GM18499 (cell line): ENCODE results near the gene LETMD1.

Experiments used
- ATAC-seq: cut with Tn5 transposase; IDR thresholded peaks from one replicate; pipeline ENCODE4 v1.9.1; 2021; ENCODE audit warnings: moderate number of reproducible peaks; ENCODE audit not compliant: insufficient read depth, unreplicated experiment

Gene LETMD1

DNA sequence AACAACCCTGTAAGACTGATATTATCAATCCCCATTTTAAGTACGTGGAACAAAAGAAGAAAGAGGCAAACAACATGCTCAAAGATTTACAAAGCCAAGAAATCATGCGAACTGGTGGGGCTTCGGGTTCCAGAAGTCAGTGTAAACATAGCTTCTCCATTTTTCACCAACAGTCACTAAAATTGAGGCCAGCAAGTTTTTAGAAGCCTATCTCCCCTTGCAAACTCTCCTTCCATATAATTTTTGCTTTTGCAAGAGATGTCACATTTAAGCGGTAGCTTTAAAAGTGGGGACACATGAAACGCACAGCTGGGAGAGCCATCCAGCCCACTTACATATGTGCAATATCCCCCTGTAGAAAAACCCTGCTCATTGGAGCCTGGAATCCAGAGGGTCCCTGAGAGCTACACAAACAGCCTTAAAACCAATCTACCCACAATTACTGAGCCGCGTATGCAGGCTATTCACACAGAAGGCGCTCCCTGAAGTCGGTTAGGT lies 22.7 kb upstream of the LETMD1 start:
- no peak for ATAC-seq

DNA sequence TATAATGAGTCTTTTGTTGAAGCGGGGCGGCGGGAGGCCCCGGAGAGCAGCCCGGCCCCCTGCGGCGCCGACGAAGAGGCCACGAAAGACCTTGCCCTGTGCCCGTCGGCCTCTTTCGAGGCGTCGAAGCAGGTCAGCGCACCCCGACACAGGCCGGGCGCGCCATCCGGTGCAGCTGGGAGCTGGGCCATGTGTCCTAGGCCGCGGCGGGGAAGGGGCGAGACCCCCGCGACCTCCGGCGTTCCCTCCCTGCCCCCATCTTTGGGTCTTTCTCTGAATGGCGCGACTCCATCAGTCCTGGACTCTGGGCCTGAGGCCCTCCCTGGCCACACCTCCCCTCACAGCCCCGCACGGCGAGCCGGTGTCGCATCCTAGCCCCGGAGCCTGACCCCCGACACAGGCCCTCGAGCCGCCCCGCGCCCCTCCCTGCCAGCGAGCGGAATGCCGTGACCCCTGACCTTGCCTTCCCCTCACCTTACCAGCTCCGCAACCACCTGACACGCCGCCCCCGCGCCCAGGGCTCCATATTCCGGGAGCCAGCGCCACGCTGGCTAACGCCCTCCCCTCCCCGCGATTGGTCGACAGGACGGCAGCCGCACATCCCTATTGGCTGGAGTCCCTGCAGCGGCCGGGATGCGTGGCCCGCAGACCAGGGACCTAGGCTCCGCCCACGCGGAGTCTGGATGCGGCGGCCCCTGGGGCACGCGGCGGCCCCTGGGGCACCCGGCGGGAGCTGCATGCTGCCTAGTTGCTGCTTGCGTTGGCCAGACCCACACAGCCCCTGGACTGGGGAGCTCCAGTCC lies 22.1 kb upstream of the LETMD1 start, which contains the start of gene SLC11A2:
TSS of gene SLC11A2 (minus strand) at position 549 of the 803 bp plus-strand sequence. CDS start 15,656 bp downstream, outside the sequence.
- no peak for ATAC-seq

DNA sequence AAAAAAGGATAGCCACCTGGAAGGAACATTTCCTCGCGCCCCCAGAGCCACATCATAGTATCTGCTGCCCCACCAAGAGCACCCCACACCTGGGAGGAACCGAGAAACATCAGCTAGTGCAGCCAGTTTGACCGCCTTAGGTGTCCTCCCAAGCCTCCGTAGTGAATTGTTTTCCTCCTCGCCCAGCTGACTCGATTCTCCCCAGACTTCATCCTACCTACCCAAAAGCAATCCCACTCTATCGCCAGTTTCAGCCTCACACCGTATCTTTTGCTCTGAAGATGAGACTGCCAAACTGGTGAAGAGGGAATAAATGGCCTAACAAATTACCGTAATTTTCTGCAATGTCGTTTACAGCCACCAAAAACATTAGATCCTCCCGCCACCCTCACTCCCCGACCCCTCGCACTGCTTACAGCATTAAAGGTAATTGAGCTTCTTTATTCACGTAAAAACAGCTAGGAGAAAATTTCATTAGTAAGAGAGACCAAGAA lies 20.7 kb upstream of the LETMD1 start:
- ATAC-seq = no peak

DNA sequence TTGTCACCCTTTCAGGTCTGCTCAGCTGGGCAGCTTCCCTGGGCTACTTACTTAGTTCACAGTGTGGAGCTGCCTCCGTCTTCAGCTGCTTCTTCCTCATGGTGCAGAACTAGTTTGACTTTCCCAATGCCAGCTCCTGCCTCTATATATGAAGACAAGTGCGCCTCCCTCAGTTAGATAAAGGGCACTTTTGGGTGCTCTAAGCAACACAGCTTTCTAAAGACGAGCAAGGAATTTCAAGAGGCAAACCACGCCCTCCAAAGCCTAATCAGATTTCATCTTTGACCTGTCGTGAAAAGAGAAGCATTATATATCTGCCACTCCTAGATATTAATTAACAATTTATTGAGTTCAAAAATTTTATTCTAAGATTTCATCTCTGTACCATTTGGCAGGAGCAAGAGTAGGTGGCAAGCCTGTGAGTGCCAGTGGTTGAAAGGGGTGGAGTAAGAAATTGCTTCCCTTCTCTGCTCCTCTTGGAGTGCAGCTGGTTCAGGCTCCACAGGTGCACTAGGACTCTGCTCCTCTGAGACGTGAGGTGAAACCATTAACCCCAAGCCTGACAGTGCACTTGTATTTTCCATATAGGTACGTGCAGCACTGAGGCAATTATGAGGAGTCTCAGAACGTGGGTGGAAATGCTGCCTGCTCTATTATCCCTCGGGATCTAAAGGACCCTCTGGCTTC lies 19.9 kb upstream of the LETMD1 start:
- no peak for ATAC-seq

DNA sequence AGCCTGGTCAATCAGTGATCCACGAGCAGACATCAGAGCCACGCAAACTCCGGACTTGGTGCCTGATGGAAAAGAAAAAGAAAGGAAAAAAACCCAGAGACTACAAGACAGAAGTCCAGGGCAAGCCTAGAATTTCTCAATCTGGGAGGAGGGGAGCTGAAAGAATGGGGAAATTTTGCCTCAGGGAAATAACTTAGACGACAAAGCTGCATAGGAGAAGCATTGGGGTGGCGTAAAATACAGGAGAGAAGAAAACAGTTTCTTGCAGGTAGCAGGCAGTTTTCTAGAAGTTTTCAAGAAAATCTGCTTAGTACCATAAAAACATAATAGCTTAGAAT lies 19.3 kb upstream of the LETMD1 start:
- ATAC-seq = no peak

DNA sequence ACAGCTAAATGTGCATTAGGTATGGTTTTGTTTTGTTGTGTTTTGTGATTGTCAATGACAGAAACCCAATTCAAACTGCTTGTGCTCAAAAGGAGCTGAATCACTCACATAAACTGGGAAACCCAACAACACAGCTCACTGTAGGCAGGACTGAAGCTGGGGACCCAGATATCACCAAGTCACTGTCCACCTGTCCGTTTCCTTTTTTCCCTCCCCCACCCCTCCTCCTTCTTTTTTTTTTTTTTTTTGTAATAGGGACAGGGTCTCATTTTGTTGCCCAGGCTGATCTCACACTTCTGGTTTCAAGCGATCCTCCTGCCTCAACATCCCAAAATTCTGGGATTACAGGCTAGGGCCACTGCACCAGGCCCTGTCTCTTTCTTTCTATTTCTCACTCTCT lies 15.1 kb upstream of the LETMD1 start:
- ATAC-seq = no peak

DNA sequence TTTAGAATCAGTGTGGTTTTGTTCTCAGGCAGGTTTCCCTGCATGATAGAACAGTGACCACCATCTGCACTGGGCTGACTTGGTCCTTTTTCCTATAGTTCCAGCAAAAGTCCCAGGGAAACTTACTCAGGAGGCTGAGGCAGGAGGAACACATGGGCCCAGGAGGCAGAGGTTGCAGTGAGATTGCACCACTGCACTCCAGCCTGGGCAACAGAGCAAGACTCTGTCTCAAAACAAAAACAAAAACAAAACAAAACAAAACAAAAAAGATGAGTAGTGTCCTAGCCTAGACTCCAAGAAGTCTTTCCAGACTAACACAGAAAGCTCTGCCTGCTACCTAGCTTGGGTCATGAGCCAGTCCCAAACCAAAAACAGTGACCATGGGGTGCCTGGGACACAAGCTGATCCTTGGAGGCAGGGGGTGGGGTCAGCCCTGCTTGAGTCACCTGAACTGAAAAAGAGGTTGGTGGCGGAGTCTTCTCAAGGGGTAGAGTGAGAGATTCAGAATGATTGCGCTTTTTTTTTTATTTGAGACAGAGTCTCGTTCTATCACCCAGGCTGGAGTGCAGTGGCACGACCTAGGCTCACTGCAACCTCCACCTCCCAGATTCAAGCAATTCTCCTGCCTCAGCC lies 14.6 kb upstream of the LETMD1 start:
- no peak for ATAC-seq

DNA sequence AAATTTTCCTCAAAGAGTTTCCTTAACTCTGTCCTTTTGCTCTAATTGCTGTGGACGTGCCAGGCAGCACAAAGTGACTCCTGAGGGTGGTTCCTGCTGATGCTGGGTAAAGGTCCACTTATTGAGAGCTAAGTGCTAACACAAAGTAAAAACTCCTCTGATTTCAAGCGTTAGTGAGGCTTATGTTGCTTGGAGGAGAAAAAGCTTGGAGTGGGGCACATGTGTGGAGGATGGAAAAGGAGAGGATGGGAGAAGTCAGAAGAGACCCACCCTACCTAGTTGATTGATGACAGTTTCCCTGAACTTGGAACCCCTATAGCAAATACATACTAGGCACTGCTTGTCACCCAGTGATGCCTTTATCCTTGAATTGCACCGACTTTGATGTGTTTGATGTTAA lies 11.8 kb upstream of the LETMD1 start:
- ATAC-seq = no peak

DNA sequence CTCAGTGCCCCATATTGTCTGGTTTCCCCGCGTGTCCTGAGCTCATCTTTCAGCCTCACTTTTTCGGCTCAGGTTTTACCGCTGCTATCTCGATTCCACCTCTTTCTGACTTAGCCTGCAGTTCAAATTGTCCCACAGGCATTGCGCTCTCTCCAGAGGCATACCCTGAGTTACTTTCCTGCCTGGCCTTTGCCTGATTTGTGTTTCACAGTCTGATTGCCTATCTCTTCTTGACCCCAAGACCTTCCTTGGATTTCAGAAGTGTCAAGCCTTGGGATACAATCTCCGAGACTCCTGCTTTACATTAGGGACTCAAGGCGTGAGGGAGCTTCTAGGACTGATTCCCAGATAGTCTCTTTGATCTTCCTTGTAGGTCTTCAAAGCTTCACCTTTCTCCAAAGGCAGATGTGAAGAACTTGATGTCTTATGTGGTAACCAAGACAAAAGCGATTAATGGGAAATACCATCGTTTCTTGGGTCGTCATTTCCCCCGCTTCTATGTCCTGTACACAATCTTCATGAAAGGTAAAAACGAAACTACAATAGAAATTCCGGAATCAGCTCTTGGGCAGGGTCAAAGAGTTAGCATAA lies 629 bp downstream of the LETMD1 start:
- ATAC-seq = no peak

DNA sequence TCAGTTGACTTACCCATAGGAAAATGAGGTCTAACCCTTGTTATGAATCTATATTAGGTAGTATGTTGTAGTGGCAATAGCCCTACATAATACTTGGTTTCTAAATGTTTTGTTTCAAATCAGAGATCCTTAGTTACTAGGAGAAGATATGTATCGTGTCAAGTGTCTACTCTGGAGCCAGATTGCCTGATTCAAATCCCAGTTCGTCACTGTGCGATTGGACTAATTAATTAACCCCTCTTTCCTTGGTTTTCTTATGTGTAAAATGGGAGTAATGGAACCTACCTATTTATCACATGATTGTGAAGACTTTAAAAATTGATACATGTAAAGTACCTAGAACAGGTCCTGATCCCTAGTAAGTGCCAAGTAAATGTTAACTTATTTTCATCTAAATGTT lies 1.4 kb downstream of the LETMD1 start:
- no peak for ATAC-seq

DNA sequence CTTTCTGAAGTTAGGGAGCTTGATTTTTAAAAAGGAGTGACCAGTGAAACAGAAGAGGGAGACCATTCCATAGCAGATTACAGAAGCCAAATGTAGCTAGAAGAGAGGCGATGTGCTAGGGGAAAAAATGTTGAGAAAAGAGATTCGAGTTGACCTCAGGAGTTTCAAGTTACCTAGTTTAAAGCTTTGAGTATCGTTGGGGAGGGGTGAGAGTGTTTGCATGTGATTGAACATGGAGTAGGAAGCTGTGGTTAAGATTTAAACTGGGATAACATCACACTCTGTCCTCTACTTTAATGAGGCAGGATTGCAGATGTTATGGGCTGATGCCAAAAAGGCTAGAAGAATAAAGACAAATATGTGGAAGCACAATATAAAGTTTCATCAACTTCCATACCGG lies 3.7 kb downstream of the LETMD1 start:
- no peak for ATAC-seq

DNA sequence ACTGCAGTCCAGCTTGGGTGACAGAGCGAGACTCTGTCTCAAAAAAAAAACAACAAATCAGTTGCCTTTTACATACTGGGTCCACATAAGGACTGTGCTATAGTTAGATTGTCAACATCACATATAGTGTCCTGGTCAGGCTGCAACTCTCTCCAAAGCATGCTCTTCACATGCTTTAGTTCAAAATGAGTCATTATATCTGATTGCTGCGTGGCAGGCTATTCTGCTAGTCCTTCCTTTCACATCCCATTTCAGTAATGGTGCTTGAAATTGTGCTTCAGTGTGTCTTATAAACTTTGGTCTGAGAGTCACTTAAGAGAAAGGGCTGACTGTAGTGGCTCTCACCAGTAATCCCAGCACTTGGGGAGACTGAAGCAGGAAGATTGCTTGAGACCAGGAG lies 6.9 kb downstream of the LETMD1 start:
- ATAC-seq = no peak

DNA sequence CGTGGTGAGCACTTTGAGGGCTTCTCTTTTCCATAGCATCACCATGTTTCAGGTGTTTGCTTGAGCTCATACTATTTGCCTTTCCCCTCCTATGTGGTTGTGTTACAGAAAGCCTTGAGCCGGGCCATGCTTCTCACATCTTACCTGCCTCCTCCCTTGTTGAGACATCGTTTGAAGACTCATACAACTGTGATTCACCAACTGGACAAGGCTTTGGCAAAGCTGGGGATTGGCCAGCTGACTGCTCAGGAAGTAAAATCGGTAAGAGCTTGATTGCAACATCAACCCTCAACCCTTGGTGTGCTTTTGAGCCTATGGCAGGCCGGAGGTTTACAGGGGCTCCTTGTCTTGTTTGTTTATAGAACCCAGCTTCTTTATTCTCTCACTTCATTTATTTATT lies 8.1 kb downstream of the LETMD1 start:
- no peak for ATAC-seq

DNA sequence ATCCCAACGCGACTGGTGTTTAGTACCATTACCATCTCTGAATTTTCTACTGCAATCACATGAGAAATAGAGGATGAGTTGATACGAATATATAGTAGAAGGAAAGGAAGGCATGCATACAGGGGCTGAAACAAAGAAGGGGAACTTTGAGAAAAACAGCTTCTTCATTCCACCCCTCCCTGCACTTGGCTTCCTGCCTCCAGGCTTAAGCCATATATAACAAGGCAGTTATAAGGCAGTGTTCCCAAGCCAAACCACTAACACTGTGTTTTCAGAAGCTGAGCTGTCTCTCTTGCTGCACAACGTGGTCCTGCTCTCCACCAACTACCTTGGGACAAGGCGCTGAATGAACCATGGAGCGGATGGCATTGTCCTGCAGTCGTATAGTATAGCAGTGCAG lies 11.0 kb downstream of the LETMD1 start:
- no peak for ATAC-seq

DNA sequence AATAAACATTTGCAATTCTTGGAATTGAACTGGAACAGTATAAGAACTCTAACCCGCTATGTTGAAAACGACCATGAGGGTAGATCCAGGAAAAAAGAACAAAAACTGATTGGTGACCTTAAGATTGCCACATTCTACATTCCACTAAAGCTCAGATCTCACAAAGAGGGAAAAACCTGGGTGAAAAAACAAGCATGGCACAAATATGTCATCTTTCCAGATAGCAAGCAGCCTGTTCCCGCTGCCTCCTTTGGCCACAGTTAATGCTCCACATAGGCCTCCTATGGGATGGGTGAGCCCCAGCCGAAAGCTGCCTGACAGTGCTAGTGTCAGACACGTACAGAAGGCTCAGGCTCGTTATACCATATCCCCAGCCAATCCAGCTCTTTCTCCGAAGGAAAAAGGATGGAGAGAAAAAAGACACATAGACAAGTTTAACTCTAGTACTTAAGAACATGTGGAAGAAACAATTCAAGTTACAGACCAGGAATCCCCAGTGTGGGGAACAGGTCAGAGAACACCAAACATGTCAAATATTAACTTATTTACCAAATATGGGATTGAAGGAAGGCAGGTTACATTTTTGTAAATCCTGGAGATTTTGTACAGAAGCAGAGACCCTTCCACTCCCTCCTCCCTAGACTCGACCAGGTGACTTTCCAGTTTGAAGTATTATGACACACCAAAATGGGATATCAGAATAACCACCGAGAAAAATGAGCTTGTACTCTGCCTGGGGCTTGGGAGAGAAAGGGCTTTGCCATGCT lies 14.7 kb downstream of the LETMD1 start:
- ATAC-seq = no peak

DNA sequence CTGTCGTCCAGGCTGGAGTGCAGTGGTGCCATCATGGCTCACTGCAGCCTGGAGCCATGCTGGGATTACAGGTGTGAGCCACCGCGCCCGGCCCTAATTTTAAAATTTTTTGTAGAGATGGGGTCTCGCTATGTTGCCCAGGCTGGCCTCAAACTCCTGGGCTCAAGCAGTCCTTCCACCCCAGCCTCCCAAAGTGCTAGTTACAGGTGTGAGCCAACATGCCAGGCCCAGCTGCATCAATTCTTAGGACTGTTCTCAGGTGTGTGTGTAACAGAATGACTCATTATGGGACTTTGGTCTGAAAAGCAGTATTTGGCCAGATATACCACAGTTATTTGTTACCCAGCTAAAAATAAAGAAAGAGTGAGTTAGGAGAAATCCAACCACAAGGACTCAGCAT lies 17.4 kb downstream of the LETMD1 start:
- ATAC-seq = no peak

DNA sequence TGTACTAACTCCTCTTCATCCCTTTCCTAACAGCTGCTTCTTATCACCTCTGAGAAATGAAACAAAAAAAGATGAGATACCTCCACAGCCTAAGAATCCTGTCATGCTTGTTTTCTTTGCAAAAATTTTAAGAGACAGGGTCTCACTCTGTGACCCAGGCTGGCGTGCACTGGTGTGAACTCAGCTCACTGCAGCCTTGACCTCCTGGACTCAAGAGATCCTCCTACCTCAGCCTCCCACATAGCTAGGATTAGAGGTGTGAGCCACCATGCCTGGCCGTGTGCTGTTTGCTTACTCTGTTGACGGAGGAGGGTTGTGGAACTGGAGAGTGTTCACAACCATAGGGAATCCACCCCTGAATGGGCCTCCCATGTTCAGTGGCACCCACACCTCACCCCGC lies 19.1 kb downstream of the LETMD1 start:
- no peak for ATAC-seq

DNA sequence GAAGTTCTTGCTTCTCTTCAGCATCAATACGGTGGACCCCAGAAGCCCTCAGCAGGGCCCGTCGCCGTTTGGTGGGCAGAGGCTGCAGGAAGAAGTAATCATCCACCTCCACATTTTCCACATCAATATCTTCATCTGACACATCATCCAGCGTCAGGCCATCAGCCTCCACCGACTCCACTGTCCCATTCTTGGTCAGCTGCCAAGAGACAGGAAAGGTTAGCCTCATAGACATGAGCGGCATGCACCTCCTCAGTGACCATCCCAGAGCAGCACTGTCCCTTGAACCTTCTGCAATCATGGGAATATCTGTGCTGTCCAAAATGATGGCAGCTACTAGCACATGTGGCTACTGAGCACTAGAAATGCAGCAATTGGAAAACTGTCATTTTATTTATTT lies 19.6 kb downstream of the LETMD1 start:
- no peak for ATAC-seq

DNA sequence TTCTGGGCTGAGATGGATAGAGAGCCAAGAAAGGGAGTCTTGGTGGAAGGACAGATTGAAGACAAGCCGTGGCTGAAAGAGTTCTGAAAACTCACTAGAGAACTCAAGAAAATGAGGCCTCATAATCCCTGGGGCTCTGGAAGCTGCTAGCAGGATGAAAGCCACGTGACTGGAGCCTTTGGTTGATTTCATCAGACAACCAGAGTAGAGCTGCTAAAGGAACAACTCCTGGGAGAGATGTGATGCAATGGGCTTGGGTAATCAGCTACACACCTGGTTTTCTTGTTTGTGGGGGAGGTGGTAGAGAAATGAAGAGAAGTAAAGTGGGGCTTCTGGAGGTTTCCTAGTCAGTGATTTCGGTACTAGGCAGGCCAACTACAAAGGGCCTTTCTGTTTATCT lies 21.9 kb downstream of the LETMD1 start:
- no peak for ATAC-seq

DNA sequence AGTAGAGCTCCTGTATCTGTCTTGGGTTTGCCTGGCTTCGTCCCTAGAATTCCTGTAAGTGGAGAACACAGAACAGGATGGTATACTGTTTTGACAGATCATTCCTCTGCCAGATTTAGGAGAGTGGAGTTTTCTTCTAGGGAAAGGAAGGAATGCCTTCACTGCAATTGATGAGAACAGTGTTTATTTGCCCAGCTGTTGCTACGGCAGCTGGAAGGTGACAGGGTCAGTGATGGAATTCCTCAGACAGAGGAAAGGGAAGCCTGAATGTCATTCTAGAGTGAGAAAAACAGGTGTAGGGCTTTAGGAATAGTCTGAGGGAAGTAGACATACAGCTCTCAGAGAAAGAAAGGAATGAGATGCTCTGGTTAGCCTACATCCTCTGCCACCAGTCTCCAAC lies 23.5 kb downstream of the LETMD1 start:
- ATAC-seq = no peak
